Right renal pelvis (tissue), 4 donors: ENCODE data around the gene ANO7. TPM values are rescaled to one million over a fixed set of nuclear protein-coding genes. Genes with fewer than 3 reads are reported as not detected.

Experiments used
- DNase-seq, 4 donors: peaks; one replicate each; pipeline ENCODE4 v3.0.0-alpha.2; 2013; ENCODE audit warnings: low read depth in 4 of 4, low spot score in 3 of 4, missing footprints in 1 of 4
- polyA plus RNA-seq, 4 donors: library from polyadenylated mRNA; unstranded; fragments of 120-200 nt; gene quantifications; one replicate each; pipeline ENCODE4 v1.2.1, GENCODE V29; 2013; ENCODE audit not compliant: insufficient read length in 4 of 4

Gene ANO7
- polyA plus RNA-seq, 4 donors = 1.1 to 2.6 (median 2.0) TPM

GRCh38 chr2:241207151-241207550, 18.7 kb downstream of the ANO7 start:
- no peak for DNase-seq

DNA sequence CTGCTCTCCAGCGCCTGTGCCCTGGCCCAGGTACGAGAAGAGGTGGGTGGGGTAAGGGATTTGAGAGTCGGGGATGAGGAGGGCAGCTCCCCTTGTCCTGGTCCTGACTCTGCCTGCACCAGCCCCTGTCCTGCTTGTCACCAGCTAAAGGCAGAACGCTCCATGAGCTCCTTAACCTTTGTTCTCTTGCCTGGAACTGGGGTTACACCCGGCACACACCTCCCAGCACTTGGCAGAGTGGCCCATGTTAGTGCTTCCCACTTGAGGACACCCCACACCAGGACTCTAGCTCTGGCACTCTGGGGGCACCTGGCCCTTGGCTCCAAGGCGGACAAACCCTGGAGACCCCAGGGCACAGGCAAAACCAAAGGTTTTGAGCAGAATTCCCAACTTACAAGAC, 19.2 kb downstream of the ANO7 start:
- DNase-seq = no peak

DNA sequence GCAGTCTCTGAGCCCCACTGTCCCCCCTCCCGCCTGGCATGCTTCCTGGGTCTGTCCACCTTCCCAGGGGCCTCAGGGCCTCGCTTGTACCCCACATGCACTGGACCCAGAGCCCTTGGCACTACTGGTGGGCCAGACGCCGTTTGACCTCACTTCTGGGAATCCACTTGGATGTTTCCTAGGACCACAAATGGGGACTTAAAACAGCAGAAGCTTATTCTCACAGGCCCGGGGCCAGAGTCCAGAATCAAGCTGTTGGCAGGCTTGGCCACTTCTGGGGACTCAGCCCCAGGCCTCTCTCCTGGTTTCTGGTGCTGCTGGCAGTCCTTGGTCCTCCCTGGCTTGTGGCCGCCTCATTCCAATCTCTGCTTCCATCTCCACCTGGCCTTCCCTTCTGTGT, 19.6 kb downstream of the ANO7 start:
- no peak for DNase-seq

DNA sequence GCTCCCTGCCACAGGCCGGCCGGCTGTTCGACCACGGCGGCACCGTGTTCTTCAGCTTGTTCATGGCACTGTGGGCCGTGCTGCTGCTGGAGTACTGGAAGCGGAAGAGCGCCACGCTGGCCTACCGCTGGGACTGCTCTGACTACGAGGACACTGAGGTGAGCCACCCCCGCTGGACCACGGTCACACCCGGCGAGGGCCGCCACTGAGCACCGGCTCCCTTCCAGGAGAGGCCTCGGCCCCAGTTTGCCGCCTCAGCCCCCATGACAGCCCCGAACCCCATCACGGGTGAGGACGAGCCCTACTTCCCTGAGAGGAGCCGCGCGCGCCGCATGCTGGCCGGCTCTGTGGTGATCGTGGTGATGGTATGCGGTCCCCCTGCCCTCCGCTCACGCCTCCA, 20.8 kb downstream of the ANO7 start:
- DNase-seq = no peak

- no peak for DNase-seq
These were observed 22.8 kb downstream of the ANO7 start for GRCh38 chr2:241211276-241211675.

DNA sequence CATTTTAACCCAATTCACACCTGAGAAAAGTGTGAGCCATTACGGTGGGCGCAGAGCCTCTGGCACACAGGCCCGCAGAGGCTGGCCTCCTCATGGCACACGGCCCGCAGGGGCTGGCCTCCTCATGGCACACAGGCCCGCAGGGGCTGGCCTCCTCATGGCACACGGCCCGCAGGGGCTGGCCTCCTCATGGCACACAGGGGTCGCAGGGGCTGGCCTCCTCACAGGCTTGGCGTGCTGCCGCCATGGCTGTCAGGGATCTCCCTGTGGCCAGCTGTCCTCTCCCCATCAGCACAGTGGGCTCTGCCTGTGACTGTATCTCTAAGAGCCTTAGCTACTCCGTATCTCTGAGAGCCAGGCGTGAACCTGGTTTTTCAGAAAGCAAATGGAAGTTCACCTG, 24.6 kb downstream of the ANO7 start:
- no peak for DNase-seq

DNA sequence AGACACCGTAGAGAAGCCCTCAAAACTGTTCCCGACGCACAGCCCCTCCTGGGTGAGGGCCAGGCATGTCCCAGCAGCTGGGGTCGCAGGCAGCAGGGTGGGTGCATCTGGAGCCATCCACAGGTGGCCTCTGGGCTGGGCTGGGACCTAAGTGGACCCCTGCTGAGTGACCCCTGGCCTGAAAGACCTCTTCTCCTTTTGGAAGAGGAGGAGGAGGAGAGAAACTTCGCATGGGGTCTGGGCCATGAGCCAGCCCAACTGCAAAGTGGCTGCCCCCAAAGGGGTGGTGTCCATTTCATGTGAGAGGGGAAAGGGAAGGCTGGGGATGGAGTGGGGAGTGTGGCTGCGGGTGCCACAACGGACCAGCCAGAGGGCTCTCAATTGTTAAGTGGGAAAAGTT, 25.1 kb downstream of the ANO7 start:
- no peak for DNase-seq

DNA sequence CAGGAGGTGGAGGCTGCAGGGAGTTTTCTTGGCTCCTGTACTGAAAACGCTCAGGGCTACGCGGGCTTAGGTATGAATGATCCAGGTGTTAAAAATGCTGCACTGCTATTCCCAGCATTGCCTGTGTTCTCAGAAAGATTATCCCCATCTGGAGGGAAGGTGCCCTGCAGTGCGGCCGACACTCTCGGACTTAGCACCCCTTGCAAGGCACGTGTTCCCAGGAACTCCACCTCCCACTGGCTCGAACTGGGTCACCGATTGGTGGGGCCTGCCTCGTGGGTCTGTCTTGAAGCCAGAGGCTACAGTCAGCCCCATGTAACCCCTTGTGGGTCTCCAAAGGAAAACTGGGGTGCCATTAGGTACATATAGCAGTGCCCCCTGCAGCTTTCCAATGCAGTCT, 25.7 kb downstream of the ANO7 start:
- no peak for DNase-seq

DNA sequence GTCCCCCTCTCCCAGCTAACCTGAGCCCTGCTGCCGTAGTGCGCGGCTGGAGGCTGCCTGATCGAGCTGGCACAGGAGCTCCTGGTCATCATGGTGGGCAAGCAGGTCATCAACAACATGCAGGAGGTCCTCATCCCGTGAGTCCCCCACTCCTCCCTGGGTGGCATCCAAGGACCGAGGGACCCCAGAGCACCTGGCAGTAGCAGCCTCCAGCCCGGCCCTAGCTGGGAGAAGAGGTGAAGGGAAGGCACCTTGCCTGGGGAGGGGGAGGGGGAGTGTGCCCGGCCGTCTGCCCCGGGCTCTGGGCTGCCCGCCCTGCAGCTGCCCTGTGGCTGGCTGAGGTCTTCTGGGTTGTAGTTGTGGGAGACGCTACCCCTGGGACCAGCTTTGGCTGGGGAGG, 26.3 kb downstream of the ANO7 start:
- DNase-seq = no peak

- no peak for DNase-seq
These were observed 26.9 kb downstream of the ANO7 start for GRCh38 chr2:241215421-241215820.

- DNase-seq = no peak
These were observed 27.8 kb downstream of the ANO7 start for GRCh38 chr2:241216211-241216761.

DNA sequence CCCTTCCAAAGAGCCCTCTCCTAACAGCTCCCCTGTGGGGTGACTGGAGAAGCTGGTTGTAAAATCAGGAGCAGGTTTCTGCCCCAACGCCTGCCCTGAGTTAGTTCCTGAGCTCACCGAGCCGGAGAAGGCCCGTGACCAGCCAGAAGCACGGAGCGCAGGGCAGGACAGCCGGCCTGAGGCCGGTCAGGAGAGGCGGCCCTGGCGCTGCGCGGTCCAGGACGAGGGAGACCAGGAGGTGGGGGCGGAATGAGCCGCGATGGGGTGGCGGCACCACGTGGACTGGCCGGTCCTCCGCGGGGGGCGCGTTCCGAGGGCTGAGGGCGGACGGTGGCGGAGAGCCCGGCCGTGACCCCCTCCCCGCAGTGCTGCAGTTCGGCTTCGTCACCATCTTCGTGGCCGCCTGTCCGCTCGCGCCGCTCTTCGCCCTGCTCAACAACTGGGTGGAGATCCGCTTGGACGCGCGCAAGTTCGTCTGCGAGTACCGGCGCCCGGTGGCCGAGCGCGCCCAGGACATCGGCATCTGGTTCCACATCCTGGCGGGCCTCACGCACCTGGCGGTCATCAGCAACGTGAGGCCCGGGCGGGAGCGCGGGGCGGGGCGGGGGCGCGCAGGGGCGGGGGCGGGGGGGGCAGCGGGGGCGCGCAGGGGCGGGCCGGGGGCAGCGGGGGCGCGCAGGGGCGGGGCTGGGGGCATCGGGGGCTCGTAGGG, 29.0 kb downstream of the ANO7 start:
- peak in 3 of 4 donors; percentile 38 to 65 (median 42) for DNase-seq

DNA sequence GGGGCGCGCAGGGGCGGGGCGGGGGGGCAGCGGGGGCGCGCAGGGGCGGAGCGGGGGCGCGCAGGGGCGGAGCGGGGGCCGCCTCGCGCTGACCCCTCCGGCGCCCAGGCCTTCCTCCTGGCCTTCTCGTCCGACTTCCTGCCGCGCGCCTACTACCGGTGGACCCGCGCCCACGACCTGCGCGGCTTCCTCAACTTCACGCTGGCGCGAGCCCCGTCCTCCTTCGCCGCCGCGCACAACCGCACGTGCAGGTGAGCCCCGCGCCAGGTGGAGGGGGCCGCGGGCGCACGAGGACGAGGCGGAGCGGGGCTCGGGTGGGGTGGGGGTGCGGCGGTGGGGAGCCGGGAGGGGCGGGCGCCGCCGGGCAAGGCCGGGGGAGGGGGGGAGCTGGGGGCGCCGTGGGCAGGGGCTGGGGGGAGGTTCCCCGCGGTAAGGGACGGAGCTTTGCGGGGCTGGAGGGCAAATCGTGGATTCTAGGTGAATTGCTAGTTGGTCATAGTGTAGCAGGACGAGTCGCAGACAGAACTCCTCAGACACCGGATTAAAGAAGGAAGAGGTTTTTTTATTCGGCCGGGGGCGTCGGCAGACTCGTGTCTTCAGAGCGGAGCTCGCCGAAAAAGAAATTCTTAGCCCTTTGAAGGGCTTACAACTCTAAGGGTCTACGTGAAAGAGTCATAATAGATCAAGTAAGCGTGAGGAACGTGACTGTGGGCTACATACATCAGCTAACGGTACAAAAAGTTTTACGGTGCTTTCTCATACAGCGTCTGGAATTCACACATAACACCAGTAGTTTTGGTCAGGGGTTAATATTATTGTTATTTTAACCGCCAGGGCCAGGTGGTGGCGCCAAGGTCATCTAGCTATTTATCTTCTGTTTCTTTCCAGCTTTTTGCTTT, 29.9 kb downstream of the ANO7 start:
- DNase-seq = peak in 1 of 4 donors; percentile 19

DNA sequence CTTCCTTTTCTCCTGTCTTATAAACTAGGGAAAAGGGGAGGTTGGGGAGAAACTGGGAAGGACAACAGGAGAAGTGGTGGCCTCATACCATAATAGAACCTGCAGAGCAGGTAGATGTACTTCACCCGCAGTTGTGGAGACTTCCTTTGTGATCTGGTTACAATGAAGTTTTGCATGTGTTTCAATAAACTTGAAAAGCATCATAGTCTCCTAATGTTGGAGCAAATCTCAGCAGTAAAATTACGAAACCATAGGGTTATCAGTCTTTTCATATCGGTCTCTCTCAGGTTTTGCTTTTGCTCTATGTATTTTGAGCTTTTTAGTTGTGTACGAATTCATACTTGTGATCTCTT, 30.5 kb downstream of the ANO7 start:
- DNase-seq = no peak

DNA sequence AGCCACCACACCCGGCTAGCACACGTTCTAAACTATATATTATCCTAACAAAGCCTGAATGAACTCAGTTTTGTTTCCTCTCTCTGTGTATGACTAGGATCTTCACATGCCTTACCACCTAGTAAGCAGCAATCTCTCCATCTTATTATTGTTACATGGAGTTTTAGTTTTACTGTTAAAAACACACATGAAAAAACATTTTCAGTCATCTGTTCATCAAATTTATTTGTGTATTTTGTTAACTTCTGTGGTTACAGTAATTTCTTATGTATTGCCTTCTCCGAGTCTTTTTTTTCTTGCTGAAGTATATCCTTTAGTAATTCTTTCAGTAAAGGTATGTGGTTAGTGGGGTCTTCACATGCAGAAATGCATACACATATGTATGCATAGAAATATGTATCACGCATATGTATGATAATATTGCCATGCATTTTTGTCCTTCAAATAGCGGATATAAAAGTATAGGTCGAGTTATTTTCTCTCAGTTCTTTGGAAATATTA, 31.4 kb downstream of the ANO7 start:
- DNase-seq = no peak

DNA sequence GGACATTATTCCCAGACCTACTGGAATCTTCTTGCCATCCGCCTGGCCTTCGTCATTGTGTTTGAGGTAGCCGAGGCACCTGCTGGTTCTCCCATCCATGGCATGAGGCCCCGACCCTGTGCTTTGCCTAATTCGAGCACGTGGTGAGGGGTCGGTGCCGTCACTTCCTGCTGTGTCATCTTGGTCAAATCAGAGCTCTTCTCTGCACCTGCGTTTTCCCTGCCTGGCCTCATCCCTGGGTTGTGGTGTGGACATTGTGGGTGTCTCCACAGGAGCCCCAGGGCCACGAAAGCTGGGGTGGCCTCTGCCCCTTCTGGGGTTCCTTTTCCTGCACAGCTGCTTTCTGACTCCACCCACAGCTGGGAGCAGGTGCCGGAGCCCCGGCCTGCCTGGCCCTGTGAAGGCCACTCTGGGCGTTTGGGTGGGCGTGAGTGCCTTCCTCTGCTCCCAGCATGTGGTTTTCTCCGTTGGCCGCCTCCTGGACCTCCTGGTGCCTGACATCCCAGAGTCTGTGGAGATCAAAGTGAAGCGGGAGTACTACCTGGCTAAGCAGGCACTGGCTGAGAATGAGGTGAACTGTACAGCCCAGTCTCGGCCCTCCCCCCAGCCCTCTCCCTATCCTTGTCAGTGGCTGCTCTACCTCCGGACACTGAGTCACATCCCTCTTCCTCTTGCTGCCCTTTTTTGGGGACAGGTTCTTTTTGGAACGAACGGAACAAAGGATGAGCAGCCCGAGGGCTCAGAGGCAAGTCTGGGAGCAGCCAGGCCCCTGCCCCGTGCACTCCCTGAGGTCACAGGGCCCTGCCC, 34.9 kb downstream of the ANO7 start:
- DNase-seq = no peak

GRCh38 chr2:241224018-241224850, 35.8 kb downstream of the ANO7 start:
- DNase-seq = no peak

- DNase-seq = no peak
These were observed 36.5 kb downstream of the ANO7 start for GRCh38 chr2:241224851-241225438.

GRCh38 chr2:241225545-241225944, 37.1 kb downstream of the ANO7 start:
- no peak for DNase-seq
